ENCODE measurements around the gene OR2T5. TPM values are rescaled to one million over a fixed set of nuclear protein-coding genes. Genes with fewer than 3 reads are reported as not detected.
"Not testable (repeated sequence)": the region's sequence is repeated elsewhere in the genome, so short reads cannot be mapped to it uniquely, and the experiment has no call there.

OR2T5 gene, protein sequence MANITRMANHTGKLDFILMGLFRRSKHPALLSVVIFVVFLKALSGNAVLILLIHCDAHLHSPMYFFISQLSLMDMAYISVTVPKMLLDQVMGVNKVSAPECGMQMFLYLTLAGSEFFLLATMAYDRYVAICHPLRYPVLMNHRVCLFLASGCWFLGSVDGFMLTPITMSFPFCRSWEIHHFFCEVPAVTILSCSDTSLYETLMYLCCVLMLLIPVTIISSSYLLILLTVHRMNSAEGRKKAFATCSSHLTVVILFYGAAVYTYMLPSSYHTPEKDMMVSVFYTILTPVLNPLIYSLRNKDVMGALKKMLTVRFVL
- total RNA-seq, result not detected
- not detected for polyA plus RNA-seq
- long read RNA-seq, donor 1, result 0 reads
- long read RNA-seq, donor 2, result 0 reads
- long read RNA-seq, donor 3, result 0 reads
- long read RNA-seq, donor 4, result 0 reads
- long read RNA-seq, donor 5, result 0 reads
- long read RNA-seq, donor 6, result 0 reads
- long read RNA-seq, donor 7, result 0 reads
- long read RNA-seq, donor 8, result 0 reads
- long read RNA-seq, donor 9, result 0 reads
- long read RNA-seq, donor 10, result 0 reads

DNA sequence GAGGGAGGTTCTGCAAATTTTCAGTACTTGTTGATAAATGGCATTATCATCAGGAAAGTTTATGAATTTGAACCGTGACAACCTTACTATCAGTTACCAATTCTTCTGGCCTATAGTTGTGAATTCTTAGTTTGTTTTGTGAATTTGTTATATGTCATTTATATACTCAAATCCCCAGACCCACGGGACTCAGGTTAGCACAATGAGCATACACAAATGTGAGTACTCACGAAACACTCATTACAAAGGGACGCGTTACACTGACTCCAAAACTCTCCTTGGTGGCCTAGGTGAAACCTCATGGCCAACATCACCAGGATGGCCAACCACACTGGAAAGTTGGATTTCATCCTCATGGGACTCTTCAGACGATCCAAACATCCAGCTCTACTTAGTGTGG, at the start of gene OR2T5:
TSS of gene OR2T5 (plus strand) at position 301 of the 400 bp plus-strand sequence. CDS start at position 301, 0 bp downstream.
- H3K4me3 ChIP-seq (ENCODE audit: low read length in 2 of 2); H3K27me3 ChIP-seq (ENCODE audit: control insufficient read depth in 2 of 2, insufficient read depth in 1 of 2, low read length in 1 of 2); H3K4me1 ChIP-seq (ENCODE audit: control insufficient read depth in 2 of 2, insufficient read depth in 2 of 2, low read length in 2 of 2); DNase-seq (ENCODE audit: low read depth in 6 of 9, low spot score in 9 of 9); H3K27ac ChIP-seq (ENCODE audit: low read depth in 1 of 2, low read length in 1 of 2); H3K9me3 ChIP-seq (ENCODE audit: control insufficient read depth in 2 of 2, insufficient read depth in 1 of 2, low read length in 1 of 2); H3K36me3 ChIP-seq (ENCODE audit: control insufficient read depth in 2 of 2, insufficient read depth in 2 of 2, low read length in 1 of 2): not testable (repeated sequence)
- 86% methylated on average over 5 of the region's 6 CpGs for WGBS

DNA sequence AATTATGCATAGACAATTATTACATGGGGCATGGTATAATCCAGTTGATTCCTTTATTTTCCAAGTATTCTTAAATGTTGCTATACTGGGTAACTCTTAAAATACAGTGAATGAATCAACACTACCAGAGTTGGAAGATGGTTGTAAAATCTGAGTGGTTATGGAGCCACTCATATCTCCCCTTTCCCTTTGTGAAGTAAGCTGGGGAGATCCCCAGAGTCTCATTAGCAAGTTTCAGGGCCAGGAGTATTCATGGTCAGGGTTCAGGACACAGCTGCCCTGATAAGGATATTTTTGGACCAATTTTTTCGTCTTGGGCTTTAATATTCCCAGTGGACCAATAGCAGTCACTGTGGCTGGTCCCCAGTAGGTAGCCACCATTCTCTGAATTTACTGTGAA, 49.7 kb upstream of the OR2T5 start:
- DNase-seq (ENCODE audit: low read depth in 6 of 9, low spot score in 9 of 9); H3K9me3 ChIP-seq (ENCODE audit: control insufficient read depth in 2 of 2, insufficient read depth in 1 of 2, low read length in 1 of 2); H3K4me3 ChIP-seq (ENCODE audit: low read length in 2 of 2); H3K27me3 ChIP-seq (ENCODE audit: control insufficient read depth in 2 of 2, insufficient read depth in 1 of 2, low read length in 1 of 2); H3K4me1 ChIP-seq (ENCODE audit: control insufficient read depth in 2 of 2, insufficient read depth in 2 of 2, low read length in 2 of 2); H3K36me3 ChIP-seq (ENCODE audit: control insufficient read depth in 2 of 2, insufficient read depth in 2 of 2, low read length in 1 of 2); H3K27ac ChIP-seq (ENCODE audit: low read depth in 1 of 2, low read length in 1 of 2): not testable (repeated sequence)
- 88% methylated on average over 1 of the region's 1 CpG for WGBS

DNA sequence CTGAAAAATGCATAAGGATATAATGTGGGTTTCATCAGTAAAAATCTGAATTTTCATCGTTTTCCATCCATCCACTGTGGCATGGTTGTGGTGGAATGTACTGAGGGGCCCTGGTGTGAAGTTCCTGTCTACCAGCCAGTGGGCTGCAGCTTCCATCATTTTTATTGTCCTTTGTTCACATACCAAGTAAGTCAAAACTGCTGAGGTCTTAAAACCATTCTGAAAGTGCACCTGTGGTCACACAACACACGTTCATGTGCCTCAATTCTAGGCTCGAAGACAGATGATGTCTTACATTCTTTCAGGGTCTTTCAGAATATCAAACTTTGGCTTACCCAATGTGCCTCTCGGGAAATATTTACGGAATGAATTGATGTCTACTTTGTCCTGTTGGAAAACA, 49.1 kb upstream of the OR2T5 start:
- H3K4me3 ChIP-seq (ENCODE audit: low read length in 2 of 2); H3K27ac ChIP-seq (ENCODE audit: low read depth in 1 of 2, low read length in 1 of 2); DNase-seq (ENCODE audit: low read depth in 6 of 9, low spot score in 9 of 9); H3K9me3 ChIP-seq (ENCODE audit: control insufficient read depth in 2 of 2, insufficient read depth in 1 of 2, low read length in 1 of 2); H3K4me1 ChIP-seq (ENCODE audit: control insufficient read depth in 2 of 2, insufficient read depth in 2 of 2, low read length in 2 of 2); H3K36me3 ChIP-seq (ENCODE audit: control insufficient read depth in 2 of 2, insufficient read depth in 2 of 2, low read length in 1 of 2); H3K27me3 ChIP-seq (ENCODE audit: control insufficient read depth in 2 of 2, insufficient read depth in 1 of 2, low read length in 1 of 2): not testable (repeated sequence)
- 80% methylated on average over 5 of the region's 5 CpGs for WGBS

DNA sequence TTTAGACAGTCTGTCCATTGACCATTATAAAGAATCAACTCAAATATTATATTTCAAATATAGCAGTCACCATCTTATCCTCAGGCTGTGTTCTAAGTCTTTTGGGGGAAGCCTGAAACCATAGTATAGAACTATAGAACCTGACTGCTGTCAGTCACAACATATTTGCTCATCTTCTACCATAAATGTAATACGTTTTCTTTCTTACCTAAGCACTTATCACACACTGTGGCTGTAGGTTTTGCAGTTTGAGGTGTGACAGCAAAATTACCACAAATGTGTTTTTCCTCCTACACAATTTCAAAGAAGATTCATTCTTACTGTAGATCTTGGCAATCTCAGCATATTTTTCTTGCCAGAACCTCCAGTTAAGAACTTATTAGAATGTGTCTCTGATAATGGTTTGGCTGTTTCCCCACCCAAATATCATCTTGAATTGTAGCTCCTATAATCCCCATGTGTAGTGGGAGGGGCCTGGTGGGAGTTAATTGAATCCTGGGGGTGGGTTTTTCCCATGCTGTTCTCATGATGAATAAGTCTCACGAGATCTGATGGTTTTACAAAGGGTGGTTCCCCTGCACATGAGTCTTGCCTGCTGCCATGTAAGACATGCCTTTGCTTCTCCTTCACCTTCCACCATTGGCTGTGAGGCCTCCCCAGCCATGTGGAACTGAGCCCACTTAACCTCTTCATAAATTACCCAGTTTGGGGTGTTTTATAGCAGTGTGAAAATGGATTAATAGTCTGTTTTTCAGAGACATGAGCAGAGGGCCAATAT, 45.7 kb upstream of the OR2T5 start:
- not testable (repeated sequence) for H3K9me3 ChIP-seq (ENCODE audit: control insufficient read depth in 2 of 2, insufficient read depth in 1 of 2, low read length in 1 of 2); H3K4me1 ChIP-seq (ENCODE audit: control insufficient read depth in 2 of 2, insufficient read depth in 2 of 2, low read length in 2 of 2); DNase-seq (ENCODE audit: low read depth in 6 of 9, low spot score in 9 of 9); H3K27me3 ChIP-seq (ENCODE audit: control insufficient read depth in 2 of 2, insufficient read depth in 1 of 2, low read length in 1 of 2); H3K27ac ChIP-seq (ENCODE audit: low read depth in 1 of 2, low read length in 1 of 2); H3K4me3 ChIP-seq (ENCODE audit: low read length in 2 of 2); H3K36me3 ChIP-seq (ENCODE audit: control insufficient read depth in 2 of 2, insufficient read depth in 2 of 2, low read length in 1 of 2)
- 85% methylated on average over 1 of the region's 2 CpGs for WGBS

DNA sequence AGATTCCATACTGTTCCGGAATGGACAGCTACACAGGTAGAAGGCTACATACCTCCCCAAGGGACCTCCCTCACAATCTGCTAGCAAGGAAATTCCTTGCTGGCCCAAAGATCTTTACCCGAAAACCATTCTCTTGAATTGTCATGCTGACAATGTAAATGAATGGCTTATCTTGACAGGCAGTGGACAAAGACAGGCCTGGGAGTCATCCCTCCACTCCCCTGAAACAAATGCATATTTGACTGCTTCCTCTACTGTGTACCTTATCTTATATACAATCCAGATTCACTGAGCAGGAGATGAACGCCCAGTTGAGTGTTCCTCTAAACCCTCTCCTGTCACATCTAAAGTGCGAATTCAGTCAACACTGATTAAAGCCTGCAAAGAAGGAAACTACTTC, 43.8 kb upstream of the OR2T5 start:
- DNase-seq (ENCODE audit: low read depth in 6 of 9, low spot score in 9 of 9); H3K36me3 ChIP-seq (ENCODE audit: control insufficient read depth in 2 of 2, insufficient read depth in 2 of 2, low read length in 1 of 2); H3K27me3 ChIP-seq (ENCODE audit: control insufficient read depth in 2 of 2, insufficient read depth in 1 of 2, low read length in 1 of 2); H3K4me3 ChIP-seq (ENCODE audit: low read length in 2 of 2); H3K27ac ChIP-seq (ENCODE audit: low read depth in 1 of 2, low read length in 1 of 2); H3K4me1 ChIP-seq (ENCODE audit: control insufficient read depth in 2 of 2, insufficient read depth in 2 of 2, low read length in 2 of 2); H3K9me3 ChIP-seq (ENCODE audit: control insufficient read depth in 2 of 2, insufficient read depth in 1 of 2, low read length in 1 of 2): not testable (repeated sequence)
- 88% methylated on average over 4 of the region's 4 CpGs for WGBS

DNA sequence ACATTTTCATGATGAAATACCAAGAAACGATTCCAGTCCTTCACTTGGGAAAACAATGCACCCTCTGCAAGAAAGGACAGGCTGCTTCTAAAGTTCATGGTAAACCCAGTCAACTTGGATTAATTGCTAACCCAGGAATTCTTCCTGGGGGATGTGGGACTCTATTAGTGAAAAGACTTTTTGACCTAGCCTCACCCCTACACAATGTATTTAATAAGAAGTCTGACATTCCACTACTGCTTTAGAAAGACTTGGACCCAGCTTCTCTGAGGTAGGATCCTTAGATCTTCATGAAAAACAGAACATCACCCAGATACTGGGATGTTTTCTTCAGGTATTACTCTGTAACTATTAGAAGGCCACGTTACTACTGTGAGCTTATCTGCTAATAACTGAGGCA, 43.0 kb upstream of the OR2T5 start, which contains the start of gene OR2T2:
TSS of gene OR2T2 (plus strand) at position 239 of the 400 bp plus-strand sequence. CDS start 7,161 bp downstream, outside the sequence.
- H3K4me1 ChIP-seq (ENCODE audit: control insufficient read depth in 2 of 2, insufficient read depth in 2 of 2, low read length in 2 of 2); DNase-seq (ENCODE audit: low read depth in 6 of 9, low spot score in 9 of 9); H3K27ac ChIP-seq (ENCODE audit: low read depth in 1 of 2, low read length in 1 of 2); H3K9me3 ChIP-seq (ENCODE audit: control insufficient read depth in 2 of 2, insufficient read depth in 1 of 2, low read length in 1 of 2); H3K27me3 ChIP-seq (ENCODE audit: control insufficient read depth in 2 of 2, insufficient read depth in 1 of 2, low read length in 1 of 2); H3K4me3 ChIP-seq (ENCODE audit: low read length in 2 of 2); H3K36me3 ChIP-seq (ENCODE audit: control insufficient read depth in 2 of 2, insufficient read depth in 2 of 2, low read length in 1 of 2): not testable (repeated sequence)
- WGBS, result no CpG with 5 or more reads among the region's 2 CpGs

DNA sequence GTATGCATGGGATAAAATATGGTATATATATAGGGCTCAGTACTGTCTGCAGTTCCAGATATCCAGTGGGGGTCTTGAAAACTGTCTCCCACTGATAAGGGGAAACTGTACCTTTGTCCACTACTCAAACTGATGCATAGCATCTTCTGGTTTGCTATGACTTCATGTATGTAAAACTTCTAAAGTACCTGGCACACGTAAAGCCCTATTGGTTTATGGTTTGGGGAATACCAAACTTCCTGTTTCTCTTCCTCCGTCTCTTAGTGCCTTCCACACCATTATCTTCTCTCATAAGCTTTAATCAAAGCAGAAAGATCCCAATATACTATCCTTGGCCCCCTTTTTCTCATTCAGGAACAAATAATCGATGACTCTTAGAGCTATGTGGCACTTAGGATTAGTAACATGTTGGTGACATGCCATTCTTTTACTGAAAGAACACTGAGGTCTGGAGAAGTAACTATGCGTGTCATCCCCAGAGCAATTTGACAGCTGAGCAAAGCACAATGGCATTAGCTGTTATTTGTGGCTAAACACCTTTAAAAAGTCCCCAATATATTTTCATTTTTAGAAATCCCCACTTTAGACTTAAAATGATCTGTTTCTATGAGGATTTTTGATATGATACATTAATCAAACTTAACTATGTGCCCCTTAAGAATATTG, 39.8 kb upstream of the OR2T5 start:
- H3K4me1 ChIP-seq (ENCODE audit: control insufficient read depth in 2 of 2, insufficient read depth in 2 of 2, low read length in 2 of 2); DNase-seq (ENCODE audit: low read depth in 6 of 9, low spot score in 9 of 9); H3K27me3 ChIP-seq (ENCODE audit: control insufficient read depth in 2 of 2, insufficient read depth in 1 of 2, low read length in 1 of 2); H3K36me3 ChIP-seq (ENCODE audit: control insufficient read depth in 2 of 2, insufficient read depth in 2 of 2, low read length in 1 of 2); H3K27ac ChIP-seq (ENCODE audit: low read depth in 1 of 2, low read length in 1 of 2); H3K4me3 ChIP-seq (ENCODE audit: low read length in 2 of 2); H3K9me3 ChIP-seq (ENCODE audit: control insufficient read depth in 2 of 2, insufficient read depth in 1 of 2, low read length in 1 of 2): not testable (repeated sequence)
- no CpG with 5 or more reads among the region's 4 CpGs for WGBS

DNA sequence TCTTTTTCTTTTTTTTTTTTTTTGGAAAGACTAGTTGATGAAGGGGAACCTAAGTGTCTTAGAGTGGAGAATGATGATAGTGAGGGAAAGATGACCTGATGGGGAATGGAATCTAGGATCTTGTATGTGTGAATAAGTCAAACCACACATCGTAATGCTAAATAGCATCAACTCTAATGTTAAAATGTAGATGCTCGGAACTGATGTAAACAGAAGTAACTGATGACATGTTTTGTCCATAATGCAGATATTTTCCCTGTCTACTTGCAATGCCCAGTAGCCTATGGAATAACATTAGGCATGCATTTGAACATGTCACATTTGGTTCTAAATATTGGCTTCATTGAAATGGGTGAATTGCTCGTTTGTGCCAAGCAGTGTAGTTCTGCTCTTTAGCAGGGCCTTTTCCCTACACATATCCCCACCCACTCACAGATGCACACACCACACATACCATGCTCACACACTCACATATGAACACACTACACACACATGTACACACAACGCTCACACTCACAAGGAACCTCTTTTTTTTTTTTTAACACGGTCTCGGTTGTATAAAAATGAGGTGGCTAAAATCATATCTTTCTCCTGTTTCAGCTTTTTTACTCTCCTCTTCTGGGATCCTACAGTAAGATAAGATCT, 38.4 kb upstream of the OR2T5 start:
- H3K27ac ChIP-seq (ENCODE audit: low read depth in 1 of 2, low read length in 1 of 2); H3K36me3 ChIP-seq (ENCODE audit: control insufficient read depth in 2 of 2, insufficient read depth in 2 of 2, low read length in 1 of 2); H3K4me3 ChIP-seq (ENCODE audit: low read length in 2 of 2); H3K9me3 ChIP-seq (ENCODE audit: control insufficient read depth in 2 of 2, insufficient read depth in 1 of 2, low read length in 1 of 2); DNase-seq (ENCODE audit: low read depth in 6 of 9, low spot score in 9 of 9); H3K4me1 ChIP-seq (ENCODE audit: control insufficient read depth in 2 of 2, insufficient read depth in 2 of 2, low read length in 2 of 2); H3K27me3 ChIP-seq (ENCODE audit: control insufficient read depth in 2 of 2, insufficient read depth in 1 of 2, low read length in 1 of 2): not testable (repeated sequence)
- 93% methylated on average over 5 of the region's 6 CpGs for WGBS
